HepG2 (cell line): Measurements from ENCODE around the gene CHRNB1. TPM values are rescaled to one million over a fixed set of nuclear protein-coding genes. Genes with fewer than 3 reads are reported as not detected.

Experiments used
- ATAD3A ChIP-seq: sonication (generic); formaldehyde crosslinking; IDR thresholded peaks from 2 replicates; pipeline ENCODE4 v1.4.0; 2020; ENCODE audit warnings: missing genetic modification reagents
- ATF7-NPFF ChIP-seq: sonication (generic); formaldehyde crosslinking; IDR thresholded peaks from 2 replicates; pipeline ENCODE4 v1.8.1; 2023; ENCODE audit warnings: mild to moderate bottlenecking, low read depth, missing genetic modification reagents, moderate library complexity
- CAMTA2 ChIP-seq: sonication (generic); formaldehyde crosslinking; IDR thresholded peaks from 2 replicates; pipeline ENCODE4 v1.4.0; 2020; ENCODE audit warnings: mild to moderate bottlenecking, missing genetic modification reagents, borderline replicate concordance
- CBX1 ChIP-seq: IDR thresholded peaks from one replicate; pipeline ENCODE4 v1.6.1; 2016; ENCODE audit warnings: antibody characterized with exemption, low read depth
- DNMT3B ChIP-seq: conservative IDR thresholded peaks from 2 replicates; pipeline ENCODE4 v1.6.1; 2016; ENCODE audit warnings: missing biosample characterization, control low read depth
- DPF2 ChIP-seq: sonication (generic); formaldehyde crosslinking; IDR thresholded peaks from 2 replicates; pipeline ENCODE4 v1.4.0; 2020; ENCODE audit warnings: mild to moderate bottlenecking, low read depth, missing genetic modification reagents, borderline replicate concordance
- HNRNPL ChIP-seq: fragments of 200-400 bp; formaldehyde crosslinking; IDR thresholded peaks from 2 replicates; pipeline ENCODE4 v1.6.1; 2017; ENCODE audit warnings: mild to moderate bottlenecking, low read depth, low read length
- MED13 ChIP-seq: sonication (generic); formaldehyde crosslinking; IDR thresholded peaks from 2 replicates; pipeline ENCODE4 v1.5.0; 2020; ENCODE audit warnings: missing genetic modification reagents
- SRSF4 ChIP-seq: fragments of 200-400 bp; formaldehyde crosslinking; IDR thresholded peaks from one replicate; pipeline ENCODE4 v1.6.1; 2018; ENCODE audit warnings: mild to moderate bottlenecking, low read depth, low read length, moderate library complexity; ENCODE audit not compliant: poor library complexity, severe bottlenecking
- TAF15 ChIP-seq: fragments of 200-400 bp; formaldehyde crosslinking; IDR thresholded peaks from one replicate; pipeline ENCODE4 v1.6.1; 2018; ENCODE audit warnings: mild to moderate bottlenecking, low read depth, low read length; ENCODE audit not compliant: poor library complexity, severe bottlenecking
- TBX2 ChIP-seq: sonication (generic); formaldehyde crosslinking; IDR thresholded peaks from 2 replicates; pipeline ENCODE4 v1.5.0; 2020; ENCODE audit warnings: missing genetic modification reagents, mild to moderate bottlenecking, borderline replicate concordance
- ZFP62 ChIP-seq: sonication (generic); formaldehyde crosslinking; IDR thresholded peaks from 2 replicates; pipeline ENCODE4 v1.4.0; 2020; ENCODE audit warnings: missing genetic modification reagents
- ZNF335 ChIP-seq: sonication (generic); formaldehyde crosslinking; IDR thresholded peaks from 2 replicates; pipeline ENCODE4 v1.4.0; 2020; ENCODE audit warnings: missing genetic modification reagents
- ZNF598 ChIP-seq: sonication (generic); formaldehyde crosslinking; IDR thresholded peaks from 2 replicates; pipeline ENCODE4 v1.5.1; 2020; ENCODE audit warnings: mild to moderate bottlenecking, missing genetic modification reagents, borderline replicate concordance
- ZNF792 ChIP-seq: IDR thresholded peaks from 2 replicates; pipeline ENCODE4 v1.6.1; 2016
- ZSCAN21 ChIP-seq: sonication (generic); formaldehyde crosslinking; IDR thresholded peaks from 2 replicates; pipeline ENCODE4 v1.8.0; 2022; ENCODE audit warnings: mild to moderate bottlenecking, missing genetic modification reagents, moderate library complexity, borderline replicate concordance
- polyA plus RNA-seq, 8 experiments: library from polyadenylated mRNA; depleted of rRNA in 3 of 8; stranded (reverse) in 7 of 8; unstranded in 1 of 8; fragments of >200 nt; fragmentation: Illumina TruSeq in 4 of 8; extraction: Trizol in 4 of 8; gene quantifications; 2 replicates each; pipeline versions ENCODE4 v1.2.1 to v1.2.3, GENCODE V29; 2011 to 2016; ENCODE audit warnings: low read depth in 4 of 8, missing spikeins in 1 of 8, mixed read lengths in 1 of 8; ENCODE audit not compliant: insufficient read depth in 1 of 8
- total RNA-seq, 5 experiments: library from RNA; depleted of rRNA; stranded (reverse); fragments of >200 nt; fragmentation: Illumina TruSeq; extraction: Trizol; gene quantifications; 2 replicates each; pipeline ENCODE4 v1.2.3, GENCODE V29; 2016; ENCODE audit warnings: low read depth in 1 of 5
- TF ChIP-seq, protein P1 (sequence below): sonication (generic); formaldehyde crosslinking; IDR thresholded peaks from 2 replicates; pipeline ENCODE4 v1.5.0; 2020; ENCODE audit warnings: mild to moderate bottlenecking, missing genetic modification reagents
- TF ChIP-seq, protein P2 (sequence below): sonication (generic); formaldehyde crosslinking; IDR thresholded peaks from 2 replicates; pipeline ENCODE4 v1.8.1; 2022; ENCODE audit warnings: low read depth, mild to moderate bottlenecking, missing genetic modification reagents
- TF ChIP-seq, protein P3 (sequence below): sonication (generic); formaldehyde crosslinking; IDR thresholded peaks from 2 replicates; pipeline ENCODE4 v1.4.0; 2020; ENCODE audit warnings: missing genetic modification reagents
- TF ChIP-seq, protein P4 (sequence below): sonication (generic); formaldehyde crosslinking; IDR thresholded peaks from 2 replicates; pipeline ENCODE4 v1.5.0; 2020; ENCODE audit warnings: missing genetic modification reagents

The CHRNB1 gene
- total and polyA plus RNA-seq, 2 of the 13 experiments (the other 11 are each of a cell fraction or from before 2014, with no cell fraction given): 5.4 to 33.7 TPM

DNA sequence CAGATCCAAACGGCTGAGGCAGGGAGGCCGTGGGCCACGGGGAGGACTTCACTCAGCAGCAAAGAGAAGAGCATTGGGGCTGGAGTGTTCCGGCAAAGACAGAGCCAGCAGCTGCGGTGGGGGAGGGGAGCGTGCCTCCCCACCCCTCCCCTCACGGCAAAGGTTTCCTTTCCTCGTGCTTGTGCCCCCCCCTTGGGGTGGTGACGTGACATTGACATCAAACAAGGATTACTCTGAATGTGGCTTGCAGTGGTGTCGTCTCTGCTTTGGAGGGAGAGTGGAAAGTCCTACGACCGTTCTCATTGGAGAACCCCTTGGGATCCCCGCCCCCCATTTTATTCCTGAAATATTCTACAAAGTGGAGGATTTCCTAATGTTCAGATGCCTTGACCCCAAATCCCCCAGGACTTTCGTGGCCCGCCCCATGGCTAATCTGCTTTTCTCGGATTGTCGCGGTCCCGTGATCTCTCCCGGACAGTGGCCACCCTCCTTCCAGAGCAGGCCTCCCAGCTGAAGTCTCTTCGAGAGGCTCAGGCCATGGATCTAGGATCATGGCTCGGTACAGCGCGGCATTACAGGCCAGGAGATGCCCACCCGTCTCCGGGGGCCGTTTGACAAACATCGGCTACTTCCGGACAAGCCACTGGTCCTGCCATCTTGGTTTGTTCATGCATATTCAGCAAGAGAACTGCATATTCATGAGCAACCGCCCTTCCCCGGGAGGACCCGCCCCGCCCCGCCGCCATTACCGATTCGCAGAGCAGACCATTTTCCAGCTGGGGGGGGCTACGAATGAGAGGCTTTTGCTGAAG lies 38.6 kb downstream of the CHRNB1 start (continued):
- TF ChIP-seq, protein P1, sequence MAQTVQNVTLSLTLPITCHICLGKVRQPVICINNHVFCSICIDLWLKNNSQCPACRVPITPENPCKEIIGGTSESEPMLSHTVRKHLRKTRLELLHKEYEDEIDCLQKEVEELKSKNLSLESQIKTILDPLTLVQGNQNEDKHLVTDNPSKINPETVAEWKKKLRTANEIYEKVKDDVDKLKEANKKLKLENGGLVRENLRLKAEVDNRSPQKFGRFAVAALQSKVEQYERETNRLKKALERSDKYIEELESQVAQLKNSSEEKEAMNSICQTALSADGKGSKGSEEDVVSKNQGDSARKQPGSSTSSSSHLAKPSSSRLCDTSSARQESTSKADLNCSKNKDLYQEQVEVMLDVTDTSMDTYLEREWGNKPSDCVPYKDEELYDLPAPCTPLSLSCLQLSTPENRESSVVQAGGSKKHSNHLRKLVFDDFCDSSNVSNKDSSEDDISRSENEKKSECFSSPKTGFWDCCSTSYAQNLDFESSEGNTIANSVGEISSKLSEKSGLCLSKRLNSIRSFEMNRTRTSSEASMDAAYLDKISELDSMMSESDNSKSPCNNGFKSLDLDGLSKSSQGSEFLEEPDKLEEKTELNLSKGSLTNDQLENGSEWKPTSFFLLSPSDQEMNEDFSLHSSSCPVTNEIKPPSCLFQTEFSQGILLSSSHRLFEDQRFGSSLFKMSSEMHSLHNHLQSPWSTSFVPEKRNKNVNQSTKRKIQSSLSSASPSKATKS: no peak
- TF ChIP-seq DNMT3B (CRISPR knock-in tag) (no peak), CBX1 (no peak), TAF15 (no peak), DPF2 (CRISPR knock-in tag) (no peak), ATAD3A (CRISPR knock-in tag) (no peak), ZFP62 (no peak), TBX2 (CRISPR knock-in tag) (peak; percentile 31; the same call in 1 of the 2 replicates), ZSCAN21 (peak; percentile 30; the same call in 1 of the 2 replicates), SRSF4 (no peak), CAMTA2 (CRISPR knock-in tag) (0 out of 2 replicates have a peak, but pooled peaks have one; percentile 52), ZNF598 (CRISPR knock-in tag) (no peak), MED13 (CRISPR knock-in tag) (no peak), ATF7-NPFF (CRISPR knock-in tag) (no peak), HNRNPL (no peak), ZNF792 (CRISPR knock-in tag) (0 out of 2 replicates have a peak, but pooled peaks have one; percentile 19), ZNF335 (CRISPR knock-in tag) (no peak; the same call in none of the 2 replicates)
- TF ChIP-seq, protein P2, sequence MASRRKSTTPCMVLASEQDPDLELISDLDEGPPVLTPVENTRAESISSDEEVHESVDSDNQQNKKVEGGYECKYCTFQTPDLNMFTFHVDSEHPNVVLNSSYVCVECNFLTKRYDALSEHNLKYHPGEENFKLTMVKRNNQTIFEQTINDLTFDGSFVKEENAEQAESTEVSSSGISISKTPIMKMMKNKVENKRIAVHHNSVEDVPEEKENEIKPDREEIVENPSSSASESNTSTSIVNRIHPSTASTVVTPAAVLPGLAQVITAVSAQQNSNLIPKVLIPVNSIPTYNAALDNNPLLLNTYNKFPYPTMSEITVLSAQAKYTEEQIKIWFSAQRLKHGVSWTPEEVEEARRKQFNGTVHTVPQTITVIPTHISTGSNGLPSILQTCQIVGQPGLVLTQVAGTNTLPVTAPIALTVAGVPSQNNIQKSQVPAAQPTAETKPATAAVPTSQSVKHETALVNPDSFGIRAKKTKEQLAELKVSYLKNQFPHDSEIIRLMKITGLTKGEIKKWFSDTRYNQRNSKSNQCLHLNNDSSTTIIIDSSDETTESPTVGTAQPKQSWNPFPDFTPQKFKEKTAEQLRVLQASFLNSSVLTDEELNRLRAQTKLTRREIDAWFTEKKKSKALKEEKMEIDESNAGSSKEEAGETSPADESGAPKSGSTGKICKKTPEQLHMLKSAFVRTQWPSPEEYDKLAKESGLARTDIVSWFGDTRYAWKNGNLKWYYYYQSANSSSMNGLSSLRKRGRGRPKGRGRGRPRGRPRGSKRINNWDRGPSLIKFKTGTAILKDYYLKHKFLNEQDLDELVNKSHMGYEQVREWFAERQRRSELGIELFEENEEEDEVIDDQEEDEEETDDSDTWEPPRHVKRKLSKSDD (CRISPR knock-in tag): 0 out of 2 replicates have a peak, but pooled peaks have one; percentile 53
- TF ChIP-seq, protein P3, sequence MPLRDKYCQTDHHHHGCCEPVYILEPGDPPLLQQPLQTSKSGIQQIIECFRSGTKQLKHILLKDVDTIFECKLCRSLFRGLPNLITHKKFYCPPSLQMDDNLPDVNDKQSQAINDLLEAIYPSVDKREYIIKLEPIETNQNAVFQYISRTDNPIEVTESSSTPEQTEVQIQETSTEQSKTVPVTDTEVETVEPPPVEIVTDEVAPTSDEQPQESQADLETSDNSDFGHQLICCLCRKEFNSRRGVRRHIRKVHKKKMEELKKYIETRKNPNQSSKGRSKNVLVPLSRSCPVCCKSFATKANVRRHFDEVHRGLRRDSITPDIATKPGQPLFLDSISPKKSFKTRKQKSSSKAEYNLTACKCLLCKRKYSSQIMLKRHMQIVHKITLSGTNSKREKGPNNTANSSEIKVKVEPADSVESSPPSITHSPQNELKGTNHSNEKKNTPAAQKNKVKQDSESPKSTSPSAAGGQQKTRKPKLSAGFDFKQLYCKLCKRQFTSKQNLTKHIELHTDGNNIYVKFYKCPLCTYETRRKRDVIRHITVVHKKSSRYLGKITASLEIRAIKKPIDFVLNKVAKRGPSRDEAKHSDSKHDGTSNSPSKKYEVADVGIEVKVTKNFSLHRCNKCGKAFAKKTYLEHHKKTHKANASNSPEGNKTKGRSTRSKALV (CRISPR knock-in tag): no peak
- TF ChIP-seq, protein P4, sequence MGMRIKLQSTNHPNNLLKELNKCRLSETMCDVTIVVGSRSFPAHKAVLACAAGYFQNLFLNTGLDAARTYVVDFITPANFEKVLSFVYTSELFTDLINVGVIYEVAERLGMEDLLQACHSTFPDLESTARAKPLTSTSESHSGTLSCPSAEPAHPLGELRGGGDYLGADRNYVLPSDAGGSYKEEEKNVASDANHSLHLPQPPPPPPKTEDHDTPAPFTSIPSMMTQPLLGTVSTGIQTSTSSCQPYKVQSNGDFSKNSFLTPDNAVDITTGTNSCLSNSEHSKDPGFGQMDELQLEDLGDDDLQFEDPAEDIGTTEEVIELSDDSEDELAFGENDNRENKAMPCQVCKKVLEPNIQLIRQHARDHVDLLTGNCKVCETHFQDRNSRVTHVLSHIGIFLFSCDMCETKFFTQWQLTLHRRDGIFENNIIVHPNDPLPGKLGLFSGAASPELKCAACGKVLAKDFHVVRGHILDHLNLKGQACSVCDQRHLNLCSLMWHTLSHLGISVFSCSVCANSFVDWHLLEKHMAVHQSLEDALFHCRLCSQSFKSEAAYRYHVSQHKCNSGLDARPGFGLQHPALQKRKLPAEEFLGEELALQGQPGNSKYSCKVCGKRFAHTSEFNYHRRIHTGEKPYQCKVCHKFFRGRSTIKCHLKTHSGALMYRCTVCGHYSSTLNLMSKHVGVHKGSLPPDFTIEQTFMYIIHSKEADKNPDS (CRISPR knock-in tag): 0 out of 2 replicates have a peak, but pooled peaks have one; percentile 40
